Measurements from ENCODE around the gene LRRC46.

LRRC46 gene

DNA sequence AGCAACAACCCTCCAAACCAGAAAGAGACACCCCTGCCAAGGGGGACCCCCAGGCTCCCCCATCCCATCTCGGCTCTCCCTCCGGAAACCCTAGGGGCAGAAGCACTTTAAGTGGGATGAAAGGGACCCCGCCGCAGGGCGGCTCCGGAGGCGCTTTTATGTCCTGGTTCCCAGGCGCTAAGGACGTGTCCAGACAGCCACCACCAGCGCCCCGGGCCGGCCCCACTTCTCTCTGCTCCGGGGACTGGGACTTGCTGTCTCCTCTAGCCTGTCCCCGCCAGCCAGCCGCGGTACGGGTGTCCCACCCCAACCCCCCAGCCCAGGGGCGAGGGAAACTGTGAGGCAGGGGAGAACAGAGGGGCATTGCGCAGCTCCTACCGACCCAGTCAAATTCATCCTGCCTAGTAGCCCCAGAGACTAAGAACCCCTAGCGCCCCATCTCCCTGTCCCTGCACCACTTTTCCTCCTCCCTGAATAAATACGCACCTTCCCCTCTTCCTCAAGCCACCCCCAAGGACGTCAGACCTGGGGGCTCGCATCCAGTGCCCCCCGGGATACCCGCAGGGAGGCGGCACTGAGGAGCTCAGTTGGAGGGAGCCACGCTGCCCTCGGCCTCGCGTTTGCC lies 15.4 kb downstream of the LRRC46 start:
- TF ChIP-seq CTCF (IDR thresholded peaks at IDR 0.05; ENCODE audit: borderline replicate concordance, insufficient read depth, low read depth, low read length): no peak
- H3K4me3 ChIP-seq (ENCODE audit: low read depth, low read length): no peak overlapping the region

GRCh38 chr17:47847341-47848197 lies 16.1 kb downstream of the LRRC46 start:
- peak; percentile 44 for TF ChIP-seq CTCF (IDR thresholded peaks at IDR 0.05; ENCODE audit: borderline replicate concordance, insufficient read depth, low read depth, low read length)

GRCh38 chr17:47848198-47848513 lies 16.7 kb downstream of the LRRC46 start:
- no peak for TF ChIP-seq CTCF (IDR thresholded peaks at IDR 0.05; ENCODE audit: borderline replicate concordance, insufficient read depth, low read depth, low read length)
- no peak overlapping the region for H3K4me3 ChIP-seq (ENCODE audit: low read depth, low read length)

More at GRCh38 chr17:47847341-47848197, 16.1 kb downstream of the LRRC46 start:
- H3K4me3 ChIP-seq (ENCODE audit: low read depth, low read length): no peak overlapping the region

GRCh38 chr17:47850373-47850691 lies 18.9 kb downstream of the LRRC46 start:
- H3K4me3 ChIP-seq (ENCODE audit: low read depth, low read length): no peak overlapping the region
- no peak for TF ChIP-seq CTCF (IDR thresholded peaks at IDR 0.05; ENCODE audit: borderline replicate concordance, insufficient read depth, low read depth, low read length)

GRCh38 chr17:47850692-47851573 lies 19.5 kb downstream of the LRRC46 start, which contains the start of gene SP6:
Gene SP6 (minus strand): TSS chr17:47851163. CDS start chr17:47848429, 2,734 bp downstream.
- no peak for TF ChIP-seq CTCF (IDR thresholded peaks at IDR 0.05; ENCODE audit: borderline replicate concordance, insufficient read depth, low read depth, low read length)
- no peak within 1 kb of the TSS for H3K4me3 ChIP-seq (ENCODE audit: low read depth, low read length)

DNA sequence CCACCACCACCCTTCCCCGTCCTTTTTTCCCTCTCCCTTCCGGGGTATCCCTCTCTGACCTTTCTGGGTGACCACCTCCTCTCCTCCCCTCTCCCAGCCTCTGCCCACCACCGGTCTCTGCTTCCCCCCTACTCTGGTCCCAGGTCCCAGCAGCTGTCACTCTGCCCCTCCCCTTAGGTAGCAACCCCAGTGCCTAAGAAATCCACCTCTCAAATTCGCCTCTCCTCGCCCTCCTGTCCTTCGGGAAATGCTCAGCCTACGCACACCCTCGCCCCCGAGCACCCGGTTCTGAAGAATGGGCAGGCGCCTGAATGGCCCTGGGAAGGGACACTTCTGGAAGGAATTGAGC lies 20.3 kb downstream of the LRRC46 start:
- H3K4me3 ChIP-seq (ENCODE audit: low read depth, low read length): no peak overlapping the region
- no peak for TF ChIP-seq CTCF (IDR thresholded peaks at IDR 0.05; ENCODE audit: borderline replicate concordance, insufficient read depth, low read depth, low read length)
